Activated CD4-positive, alpha-beta memory T cell treated with anti-CD3 and anti-CD28 coated beads for 36 hours (primary cell): ENCODE measurements around the gene CCDC88B. TPM values are rescaled to one million over a fixed set of nuclear protein-coding genes. Genes with fewer than 3 reads are reported as not detected.

Source experiments
- CTCF ChIA-PET: fragments of 350-600 bp; sonication (Branson Sonifier 250); formaldehyde crosslinking; loops from one replicate; lab custom pipeline; 2021; ENCODE audit warnings: antibody characterized with exemption, inconsistent platforms; lab: Charles Lee
- POLR2A ChIA-PET: fragments of 350-600 bp; sonication (Branson Sonifier 250); formaldehyde crosslinking; loops from one replicate; lab custom pipeline; 2021; ENCODE audit warnings: antibody characterized with exemption; lab: Charles Lee
- DNase-seq: peaks from one replicate; pipeline ENCODE4 v3.0.0-alpha.2; 2020
- H3K27ac Mint-ChIP-seq: one replicate; pipeline ENCODE4 v1.8.0; 2021; ENCODE audit warnings: mixed read lengths
- H3K27me3 Mint-ChIP-seq: one replicate; pipeline ENCODE4 v1.8.0; 2021; ENCODE audit warnings: mixed read lengths
- H3K36me3 Mint-ChIP-seq: one replicate; pipeline ENCODE4 v1.8.0; 2021; ENCODE audit warnings: mixed read lengths
- H3K4me1 Mint-ChIP-seq: one replicate; pipeline ENCODE4 v1.8.0; 2021; ENCODE audit warnings: low read depth, mixed read lengths
- H3K4me3 Mint-ChIP-seq: one replicate; pipeline ENCODE4 v1.8.0; 2021; ENCODE audit warnings: mild to moderate bottlenecking, mixed read lengths
- H3K9me3 Mint-ChIP-seq: one replicate; pipeline ENCODE4 v1.8.0; 2021; ENCODE audit warnings: mixed read lengths
- intact Hi-C: fragments of 100-400 bp; cut with micrococcal nuclease; formaldehyde crosslinking; loops from one replicate; pipeline ENCODE4 v1.15.1; 2023
- total RNA-seq, 2 experiments: library from RNA; stranded (reverse); gene quantifications; one replicate each; pipeline ENCODE4 v1.2.3, GENCODE V29; 2021

The CCDC88B gene
- total RNA-seq, 2 experiments from 2014 or later, result 69.5 to 74.5 TPM

DNA sequence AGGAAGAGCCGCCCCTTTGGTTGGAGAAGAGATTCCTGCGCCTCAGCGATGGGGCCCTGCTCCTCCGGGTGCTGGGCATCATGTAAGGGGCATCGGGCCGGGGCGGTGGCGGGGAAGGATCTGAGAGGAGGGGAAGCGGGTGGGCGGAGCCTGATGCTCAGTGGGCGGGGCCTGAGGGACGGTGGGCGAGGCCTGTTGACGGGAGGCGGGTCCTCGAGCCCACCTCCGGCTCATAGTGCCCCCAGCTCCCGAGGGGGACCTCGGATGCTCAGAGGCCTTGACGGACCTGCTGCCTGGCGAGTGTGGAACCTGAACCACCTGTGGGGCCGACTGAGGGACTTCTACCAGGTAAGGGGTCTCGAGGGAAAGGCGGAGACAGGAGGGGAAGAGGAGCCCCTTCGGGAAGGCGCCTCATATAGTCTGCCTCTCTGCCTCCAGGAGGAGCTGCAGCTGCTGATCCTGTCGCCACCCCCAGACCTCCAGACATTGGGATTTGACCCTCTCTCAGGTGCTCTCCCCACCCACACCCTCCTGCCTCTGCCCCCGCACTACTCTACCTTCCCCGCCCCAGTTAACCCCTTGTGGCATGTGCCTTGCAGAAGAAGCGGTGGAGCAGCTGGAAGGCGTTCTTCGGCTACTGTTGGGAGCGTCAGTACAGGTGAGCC is 799 bp downstream of the CCDC88B start:
- Mint-ChIP-seq H3K9me3 (no peaks in the 10 kb centered on the region), H3K4me1 (peaks cover 43% of the 10 kb centered on the region), H3K4me3 (peak overlapping the region; percentile 91), H3K36me3 (peaks cover 28% of the 10 kb centered on the region), H3K27me3 (no peaks in the 10 kb centered on the region), H3K27ac (peak overlapping the region; percentile 95)
- CTCF ChIA-PET, result interaction anchor here (1.8 to 3.6 kb wide), 4 partner anchors 9 to 108 kb away, joined by 6 to 34 read pairs (median 21); partner anchors contain the start of genes PRDX5 and TRMT112
- POLR2A ChIA-PET, result interaction anchor here (0.6 to 2.1 kb wide), 4 partner anchors 12 to 99 kb away, joined by 3 to 6 read pairs (median 3); partner anchors contain the start of gene PPP1R14B
- intact Hi-C loops, result loop anchor here (1.0 kb wide), 1 partner anchor 24 kb away; the partner anchor contains the start of gene TRMT112
- DNase-seq, result peak; percentile 87

DNA sequence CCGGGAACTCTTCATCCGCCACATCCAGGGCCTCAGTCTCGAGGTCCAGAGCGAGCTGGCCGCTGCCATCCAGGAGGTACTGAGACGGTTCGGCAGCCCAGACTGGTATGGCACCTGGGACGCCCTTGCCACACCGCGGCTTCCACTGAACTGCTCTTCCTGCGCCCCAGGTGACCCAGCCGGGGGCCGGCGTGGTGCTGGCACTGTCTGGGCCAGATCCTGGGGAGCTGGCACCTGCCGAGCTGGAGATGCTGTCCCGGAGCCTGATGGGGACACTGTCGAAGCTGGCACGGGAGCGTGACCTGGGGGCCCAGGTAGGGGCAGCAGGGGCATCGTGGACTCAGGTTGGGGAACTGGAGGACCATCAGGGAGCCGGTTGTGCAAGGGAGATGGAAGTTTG is 1.4 kb downstream of the CCDC88B start:
- H3K9me3 Mint-ChIP-seq, result no peaks in the 10 kb centered on the region
- no peaks in the 10 kb centered on the region for H3K27me3 Mint-ChIP-seq
- DNase-seq, result no peak
- H3K27ac Mint-ChIP-seq, result peak overlapping the region; percentile 42
- ChIA-PET POLR2A (interaction anchor here (0.8 to 2.1 kb wide), 4 partner anchors 12 to 100 kb away, joined by 3 to 6 read pairs (median 3); no protein-coding TSS in a partner anchor), CTCF (interaction anchor here (1.6 to 3.6 kb wide), 5 partner anchors 9 to 108 kb away, joined by 5 to 34 read pairs (median 9); partner anchors contain the start of genes PRDX5 and TRMT112)
- peaks cover 42% of the 10 kb centered on the region for H3K4me1 Mint-ChIP-seq
- H3K4me3 Mint-ChIP-seq, result peak overlapping the region; percentile 91
- intact Hi-C loops, result no loop called here
- H3K36me3 Mint-ChIP-seq, result peaks cover 31% of the 10 kb centered on the region

DNA sequence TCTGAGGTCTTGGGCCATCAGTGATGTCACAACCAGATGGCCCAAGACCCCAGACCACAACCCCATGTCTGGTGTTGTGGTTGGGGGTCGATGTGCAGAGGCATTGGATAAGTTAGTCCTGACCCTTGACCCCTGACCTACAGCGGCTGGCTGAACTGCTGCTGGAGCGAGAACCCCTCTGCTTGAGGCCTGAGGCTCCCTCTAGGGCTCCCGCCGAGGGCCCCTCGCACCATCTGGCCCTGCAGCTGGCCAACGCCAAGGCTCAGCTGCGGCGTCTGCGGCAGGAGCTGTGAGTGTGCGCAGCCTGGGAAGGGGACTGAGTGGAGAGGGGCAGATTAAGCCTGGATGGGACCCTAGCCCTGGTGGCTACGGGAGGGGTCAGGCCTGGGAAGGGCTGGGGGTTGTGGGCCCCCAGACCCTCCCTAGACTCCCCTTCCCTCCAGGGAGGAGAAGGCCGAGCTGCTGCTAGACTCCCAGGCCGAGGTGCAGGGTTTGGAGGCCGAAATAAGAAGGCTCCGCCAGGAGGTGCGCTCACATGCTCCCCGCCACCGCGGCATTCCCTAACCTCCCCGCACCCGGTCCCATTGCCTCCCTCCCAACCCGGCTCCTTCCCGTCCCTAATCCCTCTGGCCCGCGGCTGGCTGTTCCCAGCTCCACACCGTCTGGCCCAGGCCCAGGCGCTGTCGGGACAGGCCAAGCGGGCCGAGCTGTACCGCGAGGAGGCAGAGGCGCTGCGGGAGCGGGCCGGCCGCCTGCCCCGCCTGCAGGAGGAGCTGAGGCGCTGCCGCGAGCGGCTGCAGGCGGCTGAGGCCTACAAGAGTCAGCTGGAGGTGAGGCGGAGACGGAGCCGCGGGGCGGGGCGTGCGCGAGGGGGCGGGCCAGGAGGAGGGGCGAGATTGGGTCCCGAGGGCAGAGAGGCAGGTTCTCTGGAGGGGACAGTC is 2.1 kb downstream of the CCDC88B start:
- H3K27me3 Mint-ChIP-seq, result no peaks in the 10 kb centered on the region
- H3K36me3 Mint-ChIP-seq, result peaks cover 31% of the 10 kb centered on the region
- CTCF ChIA-PET, result interaction anchor here (0.6 to 3.6 kb wide), 11 partner anchors 10 to 138 kb away, joined by 3 to 34 read pairs (median 5); partner anchors contain the start of genes PRDX5 and TRMT112
- H3K4me3 Mint-ChIP-seq, result peak overlapping the region; percentile 37
- intact Hi-C loops, result loop anchor here (1.0 to 2.0 kb wide), 2 partner anchors 17 to 37 kb away; partner anchors contain the start of genes ESRRA and RPS6KA4
- H3K9me3 Mint-ChIP-seq, result no peaks in the 10 kb centered on the region
- H3K27ac Mint-ChIP-seq, result no peak overlapping the region
- POLR2A ChIA-PET, result interaction anchor here (0.8 to 2.1 kb wide), 4 partner anchors 11 to 24 kb away, joined by 3 to 6 read pairs (median 3); partner anchors contain the start of gene PRDX5
- H3K4me1 Mint-ChIP-seq, result peaks cover 42% of the 10 kb centered on the region
- DNase-seq, result peak; percentile 96

DNA sequence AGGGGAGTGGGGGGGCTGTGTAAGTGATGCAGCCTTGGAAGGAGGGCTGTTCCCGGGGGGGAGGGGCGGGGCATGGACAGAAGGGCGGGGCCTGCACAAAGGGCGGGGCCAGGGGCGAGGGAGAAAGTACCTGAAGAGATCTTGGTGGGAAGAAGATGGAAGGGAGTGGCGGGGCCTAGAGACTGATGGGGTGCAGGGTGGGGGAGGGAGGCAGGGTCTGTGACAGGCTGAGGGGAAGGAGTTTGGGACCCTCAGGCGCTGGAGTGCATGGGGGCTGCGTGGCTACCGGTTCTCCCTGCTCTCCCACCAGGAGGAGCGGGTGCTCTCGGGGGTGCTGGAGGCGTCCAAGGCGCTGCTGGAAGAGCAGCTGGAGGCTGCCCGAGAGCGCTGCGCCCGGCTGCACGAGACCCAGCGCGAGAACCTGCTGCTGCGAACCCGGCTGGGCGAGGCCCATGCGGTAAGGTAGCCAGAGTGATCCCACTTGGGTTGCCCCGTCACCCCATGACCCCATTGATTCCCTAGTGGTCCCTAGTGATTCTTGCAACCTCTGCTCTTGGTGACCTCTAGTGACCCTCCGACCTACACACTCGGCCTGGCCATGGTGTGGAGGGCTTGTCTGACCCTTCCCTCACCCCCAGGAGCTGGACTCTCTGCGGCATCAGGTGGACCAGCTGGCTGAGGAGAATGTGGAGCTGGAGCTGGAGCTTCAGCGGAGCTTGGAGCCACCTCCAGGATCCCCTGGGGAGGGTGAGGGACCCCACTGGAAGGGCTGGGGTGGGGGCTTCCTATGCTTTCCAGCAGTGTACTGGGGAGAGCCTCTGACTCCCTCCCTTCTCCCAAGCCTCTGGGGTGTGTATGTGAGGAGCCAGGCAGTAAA is 3.1 kb downstream of the CCDC88B start:
- POLR2A ChIA-PET, result interaction anchor here (0.9 to 2.1 kb wide), 2 partner anchors 15 to 25 kb away, joined by 3 to 6 read pairs; partner anchors contain the start of gene PRDX5
- Mint-ChIP-seq H3K27ac (no peak overlapping the region), H3K4me1 (peaks cover 42% of the 10 kb centered on the region), H3K4me3 (no peak overlapping the region), H3K27me3 (no peaks in the 10 kb centered on the region), H3K36me3 (peaks cover 27% of the 10 kb centered on the region), H3K9me3 (no peaks in the 10 kb centered on the region)
- CTCF ChIA-PET, result interaction anchor here (0.6 to 3.6 kb wide), 10 partner anchors 11 to 139 kb away, joined by 3 to 34 read pairs (median 4); partner anchors contain the start of genes PRDX5 and TRMT112
- intact Hi-C loops, result loop anchor here (1.0 to 2.0 kb wide), 2 partner anchors 16 to 38 kb away; partner anchors contain the start of genes ESRRA and RPS6KA4
- no peak for DNase-seq

DNA sequence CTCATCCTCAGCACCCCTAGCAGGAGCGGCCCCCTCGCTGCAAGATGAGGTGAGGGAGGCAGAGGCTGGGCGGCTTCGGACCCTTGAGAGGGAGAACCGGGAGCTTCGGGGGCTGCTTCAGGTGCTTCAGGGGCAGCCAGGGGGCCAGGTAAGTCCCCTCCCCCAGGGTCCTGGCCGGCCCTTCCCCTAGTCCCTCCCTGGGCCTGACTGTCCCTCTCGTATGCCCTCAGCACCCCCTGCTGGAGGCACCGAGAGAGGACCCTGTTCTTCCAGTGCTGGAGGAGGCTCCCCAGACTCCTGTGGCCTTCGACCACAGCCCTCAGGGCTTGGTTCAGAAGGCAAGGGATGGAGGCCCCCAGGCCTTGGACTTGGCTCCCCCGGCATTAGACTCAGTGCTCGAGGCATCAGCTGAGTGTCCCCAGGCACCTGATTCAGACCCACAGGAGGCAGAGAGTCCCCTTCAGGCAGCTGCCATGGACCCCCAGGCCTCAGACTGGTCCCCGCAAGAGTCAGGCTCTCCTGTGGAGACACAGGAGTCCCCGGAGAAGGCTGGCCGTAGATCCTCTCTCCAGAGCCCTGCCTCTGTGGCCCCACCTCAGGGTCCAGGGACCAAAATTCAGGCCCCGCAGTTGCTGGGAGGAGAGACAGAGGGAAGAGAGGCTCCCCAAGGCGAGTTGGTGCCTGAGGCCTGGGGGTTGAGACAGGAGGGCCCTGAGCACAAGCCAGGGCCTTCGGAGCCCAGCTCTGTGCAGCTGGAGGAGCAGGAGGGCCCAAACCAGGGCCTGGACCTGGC is 4.0 kb downstream of the CCDC88B start:
- CTCF ChIA-PET, result no interaction called here

DNA sequence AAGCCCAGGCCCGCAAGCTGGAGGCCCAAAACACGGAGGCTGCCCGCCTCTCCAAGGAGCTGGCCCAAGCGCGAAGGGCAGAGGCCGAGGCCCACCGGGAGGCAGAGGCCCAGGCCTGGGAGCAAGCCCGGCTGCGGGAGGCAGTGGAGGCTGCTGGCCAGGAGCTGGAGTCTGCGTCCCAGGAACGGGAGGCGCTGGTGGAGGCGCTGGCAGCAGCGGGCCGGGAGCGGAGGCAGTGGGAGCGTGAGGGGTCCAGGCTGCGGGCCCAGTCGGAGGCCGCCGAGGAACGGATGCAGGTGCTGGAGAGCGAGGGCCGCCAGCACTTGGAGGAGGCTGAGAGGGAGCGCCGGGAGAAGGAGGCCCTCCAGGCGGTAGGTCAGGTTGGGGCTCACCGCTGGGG is 4.8 kb downstream of the CCDC88B start:
- Mint-ChIP-seq H3K36me3 (peaks cover 23% of the 10 kb centered on the region), H3K4me3 (no peak overlapping the region), H3K9me3 (no peaks in the 10 kb centered on the region), H3K4me1 (peaks cover 27% of the 10 kb centered on the region), H3K27ac (no peak overlapping the region), H3K27me3 (no peaks in the 10 kb centered on the region)
- POLR2A ChIA-PET, result no interaction called here
- CTCF ChIA-PET, result no interaction called here
- intact Hi-C loops, result no loop called here
- no peak for DNase-seq

More for the DNA sequence above, 4.0 kb downstream of the CCDC88B start:
- H3K27me3 Mint-ChIP-seq, result no peaks in the 10 kb centered on the region
- H3K4me3 Mint-ChIP-seq, result no peak overlapping the region
- no peaks in the 10 kb centered on the region for H3K9me3 Mint-ChIP-seq
- DNase-seq, result peak; percentile 25
- POLR2A ChIA-PET, result no interaction called here
- H3K4me1 Mint-ChIP-seq, result peaks cover 35% of the 10 kb centered on the region
- intact Hi-C loops, result loop anchor here (2.0 kb wide), 1 partner anchor 15 kb away; the partner anchor contains the start of gene RPS6KA4
- peaks cover 22% of the 10 kb centered on the region for H3K36me3 Mint-ChIP-seq
- H3K27ac Mint-ChIP-seq, result no peak overlapping the region

DNA sequence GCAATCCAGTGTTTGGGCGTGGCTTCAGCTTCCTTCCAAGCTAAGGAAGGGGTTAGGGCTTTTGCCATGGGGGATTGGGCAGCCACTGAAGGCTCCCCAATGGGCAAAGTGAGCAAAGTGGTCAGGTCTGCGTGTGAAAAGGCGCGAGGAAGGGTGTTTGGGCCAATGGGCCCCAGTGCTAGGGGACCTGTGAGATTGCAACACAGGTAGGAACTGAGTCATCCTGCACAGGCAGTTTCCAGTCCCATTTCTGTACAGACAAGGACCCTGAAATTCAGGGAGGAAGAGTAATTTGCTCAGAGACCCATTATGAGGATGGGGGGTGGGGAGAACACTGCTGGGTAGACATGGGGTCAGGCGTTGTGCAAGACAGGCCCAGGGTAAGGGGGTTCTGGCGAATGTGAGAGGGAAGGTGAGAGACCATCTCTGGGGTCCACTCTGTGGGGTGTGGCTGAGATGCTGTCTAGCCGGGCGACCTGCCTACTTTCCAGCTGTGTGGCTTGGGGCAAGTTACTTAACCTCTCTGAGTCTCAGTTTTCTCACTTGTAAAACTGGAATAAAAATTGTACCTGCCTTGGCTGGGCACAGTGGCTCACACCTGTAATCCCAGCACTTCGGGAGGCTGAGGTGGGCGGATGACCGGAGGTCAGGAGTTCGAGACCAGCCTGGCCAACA is 7.3 kb downstream of the CCDC88B start:
- POLR2A ChIA-PET, result no interaction called here

DNA sequence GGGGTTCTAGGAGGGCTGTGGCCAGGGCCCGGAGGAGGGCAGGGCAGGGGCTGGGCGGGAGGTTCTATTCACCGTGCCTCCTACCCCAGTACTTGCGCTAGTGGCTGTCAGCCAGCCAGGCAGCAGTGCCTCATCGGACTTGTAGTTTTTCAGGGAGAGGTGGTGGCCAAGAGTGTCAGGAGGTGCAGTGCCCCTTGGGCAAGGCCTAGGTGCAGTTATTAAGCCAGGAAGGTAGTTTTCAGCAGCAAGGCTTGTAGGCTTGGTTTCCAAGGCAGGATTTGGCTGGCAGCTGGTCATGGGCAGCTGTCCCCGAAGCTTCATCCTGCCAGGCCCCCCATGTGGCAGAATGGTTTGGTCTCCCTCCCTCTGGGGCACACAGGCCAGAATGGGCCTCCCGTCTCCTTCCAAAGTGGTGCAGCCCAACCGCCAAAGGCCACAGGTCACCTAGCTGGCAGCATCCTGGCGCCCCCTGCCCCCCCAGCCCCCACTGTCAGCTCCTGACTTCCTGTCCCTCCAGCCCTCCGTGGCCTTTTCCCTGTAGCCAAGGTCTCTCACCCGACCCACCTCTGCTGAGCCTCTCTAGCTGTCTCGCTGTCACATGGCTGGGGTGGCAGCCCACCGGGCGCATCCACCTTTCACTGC is 8.5 kb downstream of the CCDC88B start:
- Mint-ChIP-seq H3K27ac (no peak overlapping the region), H3K4me1 (peaks cover 8% of the 10 kb centered on the region), H3K9me3 (no peaks in the 10 kb centered on the region), H3K4me3 (no peak overlapping the region), H3K36me3 (peaks cover 18% of the 10 kb centered on the region), H3K27me3 (no peaks in the 10 kb centered on the region)
- ChIA-PET CTCF (interaction anchor here (0.6 kb wide), 1 partner anchor 45 kb away, joined by 3 read pairs; no protein-coding TSS in a partner anchor), POLR2A (interaction anchor here (0.6 to 1.0 kb wide), 2 partner anchors 11 to 30 kb away, joined by 3 to 7 read pairs; partner anchors contain the start of genes PRDX5 and RPS6KA4)
- intact Hi-C loops, result no loop called here
- no peak for DNase-seq

More for the DNA sequence above, 7.3 kb downstream of the CCDC88B start:
- H3K4me1 Mint-ChIP-seq, result peaks cover 9% of the 10 kb centered on the region
- no peak for DNase-seq
- H3K27me3 Mint-ChIP-seq, result no peaks in the 10 kb centered on the region
- intact Hi-C loops, result no loop called here
- peaks cover 18% of the 10 kb centered on the region for H3K36me3 Mint-ChIP-seq
- peak overlapping the region; percentile 54 for H3K27ac Mint-ChIP-seq
- H3K9me3 Mint-ChIP-seq, result no peaks in the 10 kb centered on the region
- CTCF ChIA-PET, result interaction anchor here (0.9 kb wide), 1 partner anchor 16 kb away, joined by 3 read pairs; no protein-coding TSS in a partner anchor
- no peak overlapping the region for H3K4me3 Mint-ChIP-seq

DNA sequence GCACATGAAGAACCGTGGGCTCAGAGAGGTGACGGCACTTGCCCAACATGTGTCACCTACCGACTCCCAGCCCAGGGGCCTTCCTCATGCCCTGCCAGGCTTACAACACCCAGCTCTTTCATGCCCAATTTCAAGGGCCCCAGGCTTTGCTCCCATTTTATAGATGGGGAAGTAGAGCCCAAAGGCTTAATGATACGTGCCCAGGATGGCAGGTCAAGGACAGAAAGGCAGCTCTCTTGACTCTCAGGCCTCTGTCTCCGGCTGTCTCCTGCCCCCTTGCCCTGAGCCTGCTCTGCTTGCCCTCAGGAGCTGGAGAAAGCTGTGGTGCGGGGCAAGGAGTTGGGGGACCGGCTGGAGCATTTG is 9.0 kb downstream of the CCDC88B start:
- H3K9me3 Mint-ChIP-seq, result no peaks in the 10 kb centered on the region
- peaks cover 16% of the 10 kb centered on the region for H3K36me3 Mint-ChIP-seq
- ChIA-PET CTCF (interaction anchor here (1.0 kb wide), 1 partner anchor 39 kb away, joined by 3 read pairs; no protein-coding TSS in a partner anchor), POLR2A (interaction anchor here (1.0 kb wide), 1 partner anchor 10 kb away, joined by 3 read pairs; the partner anchor contains the start of gene RPS6KA4)
- H3K27ac Mint-ChIP-seq, result no peak overlapping the region
- no peak for DNase-seq
- H3K27me3 Mint-ChIP-seq, result no peaks in the 10 kb centered on the region
- intact Hi-C loops, result no loop called here
- no peak overlapping the region for H3K4me3 Mint-ChIP-seq
- H3K4me1 Mint-ChIP-seq, result peaks cover 8% of the 10 kb centered on the region
